ENCODE results near the gene CALD1.
"Not testable (repeated sequence)": the region's sequence is repeated elsewhere in the genome, so short reads cannot be mapped to it uniquely, and the experiment has no call there.

The CALD1 gene

GRCh38 chr7:134962270-134962780, 182.9 kb downstream of the CALD1 start:
- no peak for DNase-seq

GRCh38 chr7:134963036-134963435, 183.6 kb downstream of the CALD1 start:
- no peak for DNase-seq

- no peak for DNase-seq
These were observed 187.3 kb downstream of the CALD1 start for GRCh38 chr7:134966691-134967090.

GRCh38 chr7:134968110-134968509, 188.7 kb downstream of the CALD1 start:
- DNase-seq: no peak

- not testable (repeated sequence) for DNase-seq
These were observed 202.2 kb downstream of the CALD1 start for GRCh38 chr7:134981645-134982044.

GRCh38 chr7:134985894-134986362, 206.5 kb downstream of the CALD1 start:
- no peak for DNase-seq

- DNase-seq: peak; percentile 91
These were observed 207.2 kb downstream of the CALD1 start, which contains the start of gene AGBL3 for GRCh38 chr7:134986363-134987251. Gene AGBL3, plus strand, starts transcription at chr7:134986508. Its CDS starts 1,426 bp downstream, at chr7:134987934.

GRCh38 chr7:134988161-134988560, 208.7 kb downstream of the CALD1 start:
- no peak for DNase-seq

- no peak for DNase-seq
These were observed 212.3 kb downstream of the CALD1 start for GRCh38 chr7:134991469-134992339.

GRCh38 chr7:134992626-134993179, 213.3 kb downstream of the CALD1 start:
- DNase-seq: no peak

- DNase-seq: no peak
These were observed 214.5 kb downstream of the CALD1 start for GRCh38 chr7:134993877-134994456.

- DNase-seq: no peak
These were observed 216.0 kb downstream of the CALD1 start for GRCh38 chr7:134995239-134996096.

- DNase-seq: no peak
These were observed 216.7 kb downstream of the CALD1 start for GRCh38 chr7:134996097-134996550.

GRCh38 chr7:134997214-134997885, 217.9 kb downstream of the CALD1 start:
- no peak for DNase-seq

GRCh38 chr7:134999136-134999535, 219.7 kb downstream of the CALD1 start:
- no peak for DNase-seq

GRCh38 chr7:135001390-135002165, 222.1 kb downstream of the CALD1 start:
- no peak for DNase-seq

- no peak for DNase-seq
These were observed 232.8 kb downstream of the CALD1 start for GRCh38 chr7:135012229-135012628.

All from stimulated activated CD4-positive, alpha-beta T cell treated with anti-CD3 and anti-CD28 coated beads, Interleukin-4, amount 100 ng/mL, for 24 hours (primary cell).